ENCODE data around the gene CSTF2T.

Gene CSTF2T

GRCh38 chr10:51653025-51653424 is 46.4 kb downstream of the CSTF2T start:
- TF ChIP-seq CTCF (IDR thresholded peaks at IDR 0.05; ENCODE audit: borderline replicate concordance, extremely low read depth, low read length, poor library complexity, severe bottlenecking) (no peak), EZH2 (IDR thresholded peaks at IDR 0.05; ENCODE audit: borderline replicate concordance, low read depth, low read length, severe bottlenecking) (no peak)
- H3K27me3 ChIP-seq (ENCODE audit: insufficient read depth, low read length, poor library complexity) = no peaks in the 10 kb centered on the region
- no peak overlapping the region for H3K4me2 ChIP-seq (ENCODE audit: insufficient read depth, low read length)
- no peaks in the 10 kb centered on the region for H3K79me2 ChIP-seq (ENCODE audit: insufficient read depth, low read length)
- H2AFZ ChIP-seq (ENCODE audit: low read depth, low read length) = no peak overlapping the region
- DNase-seq (no peak), ATAC-seq (ENCODE audit: insufficient read depth, low read depth) (no peak)
- no peaks in the 10 kb centered on the region for H3K4me1 ChIP-seq (ENCODE audit: insufficient read depth, low read length)
- H4K20me1 ChIP-seq (ENCODE audit: insufficient read depth, low read length) = no peaks in the 10 kb centered on the region
- H3K9me3 ChIP-seq (ENCODE audit: insufficient read depth, low read length, severe bottlenecking) = no peaks in the 10 kb centered on the region
- H3K9ac ChIP-seq (ENCODE audit: low read depth, low read length) = no peak overlapping the region
- no peak overlapping the region for H3K4me3 ChIP-seq (ENCODE audit: low read depth in 1 of 2, low read length in 2 of 2)
- no peak overlapping the region for H3K27ac ChIP-seq (ENCODE audit: low read length)
- H3K36me3 ChIP-seq (ENCODE audit: insufficient read depth, low read length) = no peaks in the 10 kb centered on the region

GRCh38 chr10:51651063-51651462 is 48.3 kb downstream of the CSTF2T start:
- Histone ChIP-seq H3K4me2 (ENCODE audit: insufficient read depth, low read length) (no peak overlapping the region), H3K9ac (ENCODE audit: low read depth, low read length) (no peak overlapping the region), H3K9me3 (ENCODE audit: insufficient read depth, low read length, severe bottlenecking) (no peaks in the 10 kb centered on the region), H3K79me2 (ENCODE audit: insufficient read depth, low read length) (no peaks in the 10 kb centered on the region), H3K4me1 (ENCODE audit: insufficient read depth, low read length) (no peaks in the 10 kb centered on the region), H3K27ac (ENCODE audit: low read length) (no peak overlapping the region), H3K27me3 (ENCODE audit: insufficient read depth, low read length, poor library complexity) (no peaks in the 10 kb centered on the region), H4K20me1 (ENCODE audit: insufficient read depth, low read length) (no peaks in the 10 kb centered on the region), H3K36me3 (ENCODE audit: insufficient read depth, low read length) (no peaks in the 10 kb centered on the region), H2AFZ (ENCODE audit: low read depth, low read length) (no peak overlapping the region), H3K4me3 (ENCODE audit: low read depth in 1 of 2, low read length in 2 of 2) (no peak overlapping the region)
- DNase-seq = no peak
- TF ChIP-seq EZH2 (IDR thresholded peaks at IDR 0.05; ENCODE audit: borderline replicate concordance, low read depth, low read length, severe bottlenecking) (no peak), CTCF (IDR thresholded peaks at IDR 0.05; ENCODE audit: borderline replicate concordance, extremely low read depth, low read length, poor library complexity, severe bottlenecking) (no peak)
- ATAC-seq (ENCODE audit: insufficient read depth, low read depth) = no peak

GRCh38 chr10:51649064-51649463 is 50.3 kb downstream of the CSTF2T start:
- H3K36me3 ChIP-seq (ENCODE audit: insufficient read depth, low read length) = no peaks in the 10 kb centered on the region
- no peaks in the 10 kb centered on the region for H3K9me3 ChIP-seq (ENCODE audit: insufficient read depth, low read length, severe bottlenecking)
- no peak overlapping the region for H2AFZ ChIP-seq (ENCODE audit: low read depth, low read length)
- no peak overlapping the region for H3K27ac ChIP-seq (ENCODE audit: low read length)
- no peaks in the 10 kb centered on the region for H3K79me2 ChIP-seq (ENCODE audit: insufficient read depth, low read length)
- no peaks in the 10 kb centered on the region for H4K20me1 ChIP-seq (ENCODE audit: insufficient read depth, low read length)
- H3K4me2 ChIP-seq (ENCODE audit: insufficient read depth, low read length) = no peak overlapping the region
- TF ChIP-seq EZH2 (IDR thresholded peaks at IDR 0.05; ENCODE audit: borderline replicate concordance, low read depth, low read length, severe bottlenecking) (no peak), CTCF (IDR thresholded peaks at IDR 0.05; ENCODE audit: borderline replicate concordance, extremely low read depth, low read length, poor library complexity, severe bottlenecking) (no peak)
- ATAC-seq (ENCODE audit: insufficient read depth, low read depth) = no peak
- no peak overlapping the region for H3K9ac ChIP-seq (ENCODE audit: low read depth, low read length)
- no peak for DNase-seq
- no peak overlapping the region for H3K4me3 ChIP-seq (ENCODE audit: low read depth in 1 of 2, low read length in 2 of 2)
- no peaks in the 10 kb centered on the region for H3K4me1 ChIP-seq (ENCODE audit: insufficient read depth, low read length)
- H3K27me3 ChIP-seq (ENCODE audit: insufficient read depth, low read length, poor library complexity) = no peaks in the 10 kb centered on the region
